AG09309 (cell line): ENCODE results near the gene RFTN2.

ENCODE experiments used
- DNase-seq: peaks from one replicate; pipeline ENCODE4 v3.0.0-alpha.2; 2010; ENCODE audit warnings: low read depth
- H3K4me3 ChIP-seq: 2 replicates; pipeline ENCODE4 v1.5.1; 2011; ENCODE audit warnings: mild to moderate bottlenecking, low read depth, low read length, moderate library complexity; ENCODE audit not compliant: control insufficient read depth
- TF ChIP-seq, protein P1 (sequence below): IDR thresholded peaks from 2 replicates; pipeline ENCODE4 v1.5.1; 2011; ENCODE audit warnings: mild to moderate bottlenecking, low read depth, low read length, inconsistent platforms; ENCODE audit not compliant: insufficient read depth, control insufficient read depth; ENCODE audit errors: missing control alignments

RFTN2 gene

DNA sequence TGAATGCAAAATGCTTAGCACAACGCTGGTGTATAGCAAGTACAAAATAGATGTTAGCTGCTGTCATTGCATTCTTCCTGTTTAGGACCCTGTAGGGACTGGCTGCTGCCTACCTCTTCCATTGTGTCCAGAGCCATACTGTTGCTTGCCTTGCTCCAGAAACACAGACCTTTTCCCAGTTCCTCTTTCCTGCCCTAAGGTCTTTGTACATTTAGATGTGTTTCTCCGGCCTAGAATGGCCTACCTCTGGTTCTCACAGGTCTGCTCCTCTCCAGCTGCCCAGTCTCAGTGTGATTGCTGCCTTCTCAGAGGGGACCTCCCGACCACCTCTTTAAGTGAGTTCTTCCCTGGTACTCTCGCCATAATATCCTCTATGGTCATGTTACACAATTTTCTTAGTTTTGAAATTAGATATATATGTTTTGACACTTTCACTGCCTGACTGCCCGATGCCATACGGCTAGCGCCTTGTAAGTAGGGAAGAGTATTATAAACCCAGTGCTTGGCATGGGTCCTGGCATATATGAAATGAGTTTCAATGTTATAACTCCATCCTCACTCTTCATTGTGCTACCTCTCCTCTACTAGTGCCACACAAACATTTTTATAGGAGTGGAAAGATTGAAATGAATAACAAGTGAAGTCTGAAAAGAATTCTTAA lies 48.3 kb downstream of the RFTN2 start:
- no peak overlapping the region for H3K4me3 ChIP-seq
- no peak for DNase-seq
- TF ChIP-seq, protein P1, sequence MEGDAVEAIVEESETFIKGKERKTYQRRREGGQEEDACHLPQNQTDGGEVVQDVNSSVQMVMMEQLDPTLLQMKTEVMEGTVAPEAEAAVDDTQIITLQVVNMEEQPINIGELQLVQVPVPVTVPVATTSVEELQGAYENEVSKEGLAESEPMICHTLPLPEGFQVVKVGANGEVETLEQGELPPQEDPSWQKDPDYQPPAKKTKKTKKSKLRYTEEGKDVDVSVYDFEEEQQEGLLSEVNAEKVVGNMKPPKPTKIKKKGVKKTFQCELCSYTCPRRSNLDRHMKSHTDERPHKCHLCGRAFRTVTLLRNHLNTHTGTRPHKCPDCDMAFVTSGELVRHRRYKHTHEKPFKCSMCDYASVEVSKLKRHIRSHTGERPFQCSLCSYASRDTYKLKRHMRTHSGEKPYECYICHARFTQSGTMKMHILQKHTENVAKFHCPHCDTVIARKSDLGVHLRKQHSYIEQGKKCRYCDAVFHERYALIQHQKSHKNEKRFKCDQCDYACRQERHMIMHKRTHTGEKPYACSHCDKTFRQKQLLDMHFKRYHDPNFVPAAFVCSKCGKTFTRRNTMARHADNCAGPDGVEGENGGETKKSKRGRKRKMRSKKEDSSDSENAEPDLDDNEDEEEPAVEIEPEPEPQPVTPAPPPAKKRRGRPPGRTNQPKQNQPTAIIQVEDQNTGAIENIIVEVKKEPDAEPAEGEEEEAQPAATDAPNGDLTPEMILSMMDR: no peak

DNA sequence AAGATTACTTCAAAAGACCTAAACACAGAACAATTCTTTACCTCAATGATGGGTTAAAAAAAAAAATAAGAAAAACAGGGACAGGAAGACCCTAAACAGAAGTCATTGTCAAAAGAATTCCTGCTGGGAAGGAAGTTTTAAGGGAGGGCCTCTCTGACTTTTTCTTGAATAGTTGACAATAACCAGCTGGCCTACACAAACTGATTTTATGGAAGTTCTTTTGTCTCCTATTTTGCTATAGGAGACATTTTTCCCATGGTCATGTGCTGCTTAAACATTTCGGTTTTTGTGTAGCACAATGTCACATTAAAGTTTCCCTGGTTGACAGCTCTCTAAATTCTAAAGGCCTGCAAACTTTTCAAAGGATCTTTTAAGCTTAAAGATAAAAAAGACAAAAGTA lies 55.3 kb downstream of the RFTN2 start:
- DNase-seq: no peak
- TF ChIP-seq, protein P1: no peak
- H3K4me3 ChIP-seq: no peak overlapping the region

DNA sequence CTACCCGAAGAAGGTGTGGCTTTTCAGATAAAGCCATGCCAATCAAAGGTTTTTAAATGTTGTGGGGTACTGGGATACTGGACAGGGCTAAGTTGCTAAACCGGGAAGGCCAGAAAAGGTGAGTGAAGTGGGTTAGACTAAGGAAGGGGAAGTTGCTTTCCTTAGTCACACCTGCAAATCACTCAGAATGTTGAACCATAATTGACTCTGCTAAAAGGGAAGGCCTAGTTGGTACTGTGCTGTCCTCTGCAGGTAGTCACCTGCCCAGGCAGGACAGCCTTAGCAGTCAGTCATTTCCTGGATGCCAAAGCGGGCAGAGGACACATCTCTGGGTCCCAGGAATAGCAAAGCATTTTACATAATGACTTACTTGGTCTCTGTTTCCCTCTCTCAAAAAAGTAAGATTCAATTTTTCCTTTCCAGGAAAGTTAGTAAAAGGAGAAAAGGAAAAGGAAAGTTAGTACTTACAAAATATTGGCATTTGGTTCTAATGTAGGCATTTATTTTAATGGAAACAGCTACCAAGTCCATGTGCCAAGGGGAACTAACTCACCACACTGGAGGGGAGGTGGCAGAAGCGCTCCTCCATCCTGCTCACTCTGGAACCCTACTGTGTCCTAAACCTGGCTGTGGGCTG lies 60.3 kb downstream of the RFTN2 start:
- TF ChIP-seq, protein P1: no peak
- DNase-seq: no peak
- no peak overlapping the region for H3K4me3 ChIP-seq

DNA sequence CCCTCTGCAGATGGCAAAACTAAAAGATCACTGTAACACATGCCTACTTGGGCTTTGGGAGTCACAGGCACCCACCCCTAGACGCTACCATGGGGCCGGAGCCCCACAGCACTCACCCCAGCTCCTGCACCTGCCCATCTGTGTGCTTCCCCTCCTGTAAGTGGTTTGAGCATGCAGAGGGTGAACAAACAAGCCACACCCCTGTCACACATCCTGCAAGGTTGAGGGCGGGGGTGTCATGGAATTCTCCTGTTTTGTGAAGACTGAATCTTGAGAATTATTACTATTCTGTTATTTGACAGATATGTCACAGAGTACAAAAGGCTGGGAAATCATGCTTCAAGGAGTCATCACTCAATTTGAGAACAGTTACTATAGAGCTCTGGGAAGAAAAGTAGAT lies 60.9 kb downstream of the RFTN2 start:
- no peak overlapping the region for H3K4me3 ChIP-seq
- DNase-seq: no peak
- TF ChIP-seq, protein P1: no peak

DNA sequence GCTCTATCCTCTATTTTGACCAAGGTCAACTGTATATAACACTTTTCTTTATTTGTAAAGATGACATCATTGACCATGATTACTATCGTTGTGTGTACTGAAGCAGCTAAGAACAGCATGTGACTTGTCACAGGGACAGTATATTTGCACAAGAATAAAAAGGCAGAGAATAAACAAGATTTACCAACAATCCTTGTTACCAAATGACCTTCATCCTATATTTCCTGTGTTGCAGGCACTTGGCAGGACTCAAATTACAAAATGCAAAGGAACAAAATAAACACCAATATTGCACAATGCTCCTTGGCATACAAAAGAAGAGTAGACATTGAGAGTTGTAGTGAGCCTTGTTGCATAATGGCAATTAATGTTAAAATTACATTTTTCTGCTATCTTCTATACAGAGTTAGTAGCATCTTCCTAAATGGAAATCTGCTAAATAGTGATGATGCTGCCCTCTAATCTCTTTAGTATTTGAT lies 61.8 kb downstream of the RFTN2 start:
- TF ChIP-seq, protein P1: no peak
- DNase-seq: no peak
- H3K4me3 ChIP-seq: no peak overlapping the region

DNA sequence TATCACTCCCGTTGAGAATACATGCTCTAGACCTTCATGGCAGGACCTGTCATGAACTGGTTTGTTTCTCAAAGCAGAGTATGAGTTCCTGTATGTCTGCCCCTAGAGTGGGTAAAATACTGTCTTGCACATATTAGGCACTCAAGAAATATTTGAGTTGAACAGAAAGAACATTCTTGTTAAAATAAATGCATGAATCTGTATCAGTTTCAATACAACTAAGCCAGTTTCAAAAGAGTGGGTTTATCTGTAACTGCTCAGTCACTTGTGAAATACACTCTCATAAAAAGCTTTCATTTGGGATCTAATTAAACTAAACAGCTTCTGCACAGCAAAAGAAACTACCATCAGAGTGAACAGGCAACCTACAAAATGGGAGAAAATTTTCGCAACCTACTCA lies 69.2 kb downstream of the RFTN2 start:
- no peak for DNase-seq
- no peak overlapping the region for H3K4me3 ChIP-seq
- TF ChIP-seq, protein P1: no peak
